Stimulated activated effector memory CD8-positive, alpha-beta T cell treated with anti-CD3 and anti-CD28 coated beads, Interleukin-12 subunit alpha, Interleukin-12 subunit beta, amount 100 ng/mL, for 72 hours (primary cell): ENCODE data around the gene SLC27A3.

Experiments used
- ATAC-seq: fragments of 150-1000 bp; cut with Tn5 transposase; 2 replicates; pipeline ENCODE4 v1.10.0; 2021
- DNase-seq, 2 donors: peaks; one replicate each; pipeline ENCODE4 v3.0.0; 2021 to 2022; ENCODE audit warnings: low spot score in 2 of 2
- H3K27ac Mint-ChIP-seq: one replicate; pipeline ENCODE4 v1.8.0; 2022; ENCODE audit warnings: mild to moderate bottlenecking, mixed read lengths
- H3K36me3 Mint-ChIP-seq: one replicate; pipeline ENCODE4 v1.8.0; 2022; ENCODE audit warnings: mild to moderate bottlenecking, mixed read lengths
- H3K4me1 Mint-ChIP-seq: one replicate; pipeline ENCODE4 v1.8.0; 2022; ENCODE audit warnings: mixed read lengths
- H3K4me3 Mint-ChIP-seq: one replicate; pipeline ENCODE4 v1.8.0; 2022; ENCODE audit warnings: mild to moderate bottlenecking, mixed read lengths
- H3K9me3 Mint-ChIP-seq: one replicate; pipeline ENCODE4 v1.8.0; 2022; ENCODE audit warnings: mixed read lengths

SLC27A3 gene, protein sequence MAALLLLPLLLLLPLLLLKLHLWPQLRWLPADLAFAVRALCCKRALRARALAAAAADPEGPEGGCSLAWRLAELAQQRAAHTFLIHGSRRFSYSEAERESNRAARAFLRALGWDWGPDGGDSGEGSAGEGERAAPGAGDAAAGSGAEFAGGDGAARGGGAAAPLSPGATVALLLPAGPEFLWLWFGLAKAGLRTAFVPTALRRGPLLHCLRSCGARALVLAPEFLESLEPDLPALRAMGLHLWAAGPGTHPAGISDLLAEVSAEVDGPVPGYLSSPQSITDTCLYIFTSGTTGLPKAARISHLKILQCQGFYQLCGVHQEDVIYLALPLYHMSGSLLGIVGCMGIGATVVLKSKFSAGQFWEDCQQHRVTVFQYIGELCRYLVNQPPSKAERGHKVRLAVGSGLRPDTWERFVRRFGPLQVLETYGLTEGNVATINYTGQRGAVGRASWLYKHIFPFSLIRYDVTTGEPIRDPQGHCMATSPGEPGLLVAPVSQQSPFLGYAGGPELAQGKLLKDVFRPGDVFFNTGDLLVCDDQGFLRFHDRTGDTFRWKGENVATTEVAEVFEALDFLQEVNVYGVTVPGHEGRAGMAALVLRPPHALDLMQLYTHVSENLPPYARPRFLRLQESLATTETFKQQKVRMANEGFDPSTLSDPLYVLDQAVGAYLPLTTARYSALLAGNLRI

DNA sequence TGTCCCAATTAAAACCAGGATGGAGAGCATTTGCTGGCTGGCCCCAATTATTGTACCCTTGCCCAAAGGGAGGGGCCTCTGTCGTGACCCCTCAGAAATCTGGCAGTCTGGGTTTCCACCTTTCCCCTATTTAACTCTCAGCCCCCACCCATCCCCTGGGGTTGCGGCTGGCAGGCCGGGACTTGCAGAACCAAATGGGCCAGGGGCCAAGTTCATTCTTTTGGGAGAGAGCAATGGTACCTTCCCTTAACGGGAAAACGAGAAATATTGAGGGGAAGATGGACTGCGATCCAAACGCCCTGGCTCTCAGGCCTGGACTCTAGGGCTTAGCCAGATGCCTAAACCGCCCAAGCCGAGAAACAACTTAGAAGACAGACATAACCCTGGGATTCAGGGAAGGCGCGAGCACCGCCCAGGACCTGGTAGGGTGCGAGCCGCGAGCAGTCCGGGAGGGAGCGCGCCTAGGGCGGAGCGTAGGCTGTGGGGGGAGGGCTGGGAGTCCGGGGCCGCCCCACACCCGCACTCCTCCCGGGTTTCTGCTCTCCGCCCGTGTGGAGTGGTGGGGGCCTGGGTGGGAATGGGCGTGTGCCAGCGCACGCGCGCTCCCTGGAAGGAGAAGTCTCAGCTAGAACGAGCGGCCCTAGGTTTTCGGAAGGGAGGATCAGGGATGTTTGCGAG, at the start of gene SLC27A3:
Gene SLC27A3, plus strand, starts transcription at position 628 of the 678 bp plus-strand sequence. CDS start 91 bp downstream, outside the sequence.
- Mint-ChIP-seq H3K36me3 (peaks cover 26% of the 10 kb centered on the region), H3K4me1 (peaks cover 49% of the 10 kb centered on the region)
- DNase-seq, result no peak

DNA sequence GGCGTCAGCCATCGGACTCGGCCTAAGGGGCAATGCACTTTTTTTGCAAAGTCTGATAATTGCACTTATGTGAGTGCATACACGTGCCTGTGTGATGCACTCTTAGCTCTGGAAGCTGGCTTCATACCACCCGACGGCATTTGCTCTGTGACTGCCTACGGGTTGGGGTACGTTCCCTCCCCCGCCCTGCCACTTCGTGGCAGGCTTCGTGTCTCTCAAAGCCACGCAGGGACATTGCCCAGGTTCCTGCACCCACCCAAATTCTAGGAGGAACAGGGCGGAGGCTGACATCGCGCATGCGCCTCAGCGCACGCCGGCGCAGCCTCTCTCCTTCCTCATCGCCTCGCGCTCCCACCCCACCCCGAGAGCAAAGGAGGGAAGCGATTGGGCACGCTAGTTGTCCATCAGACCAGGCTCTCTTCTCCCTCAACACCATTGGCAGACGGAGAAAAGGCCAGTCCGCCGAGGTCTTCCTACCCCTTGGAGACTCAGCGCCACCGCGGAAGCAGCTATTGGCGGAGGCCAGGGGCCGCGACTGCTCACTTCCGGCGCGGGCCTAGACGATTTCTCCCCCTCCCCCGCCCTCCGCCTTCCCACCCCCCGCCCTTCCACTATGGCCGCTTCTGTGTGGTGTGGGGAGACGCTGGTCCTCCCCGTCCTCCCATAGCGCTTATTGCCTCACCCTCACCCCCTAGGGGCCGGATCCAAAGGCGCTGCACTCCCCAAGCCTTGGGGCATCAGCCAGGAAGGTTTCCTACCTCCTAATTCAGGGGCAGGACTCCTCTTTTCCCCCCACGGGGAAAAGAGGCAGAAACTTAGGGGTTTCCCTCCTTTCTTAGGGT, 47.5 kb upstream of the SLC27A3 start, which contains the start of gene INTS3:
Gene INTS3, plus strand, starts transcription at position 588 of the 842 bp plus-strand sequence. CDS start 585 bp downstream, outside the sequence.
- peaks cover 31% of the 10 kb centered on the region for H3K4me1 Mint-ChIP-seq
- peak within 1 kb of the TSS; percentile 93 for H3K4me3 Mint-ChIP-seq
- no peaks in the 10 kb centered on the region for H3K9me3 Mint-ChIP-seq
- peak; percentile 99 for ATAC-seq
- H3K27ac Mint-ChIP-seq, result peak within 1 kb of the TSS; percentile 98
- H3K36me3 Mint-ChIP-seq, result peaks cover 29% of the 10 kb centered on the region
- DNase-seq, result peak; percentile 88 to 99

More for the DNA sequence above, at the start of gene SLC27A3:
- ATAC-seq, result peak; percentile 52
- Mint-ChIP-seq H3K27ac (peak within 1 kb of the TSS; percentile 70), H3K4me3 (peak within 1 kb of the TSS; percentile 76), H3K9me3 (no peaks in the 10 kb centered on the region)

DNA sequence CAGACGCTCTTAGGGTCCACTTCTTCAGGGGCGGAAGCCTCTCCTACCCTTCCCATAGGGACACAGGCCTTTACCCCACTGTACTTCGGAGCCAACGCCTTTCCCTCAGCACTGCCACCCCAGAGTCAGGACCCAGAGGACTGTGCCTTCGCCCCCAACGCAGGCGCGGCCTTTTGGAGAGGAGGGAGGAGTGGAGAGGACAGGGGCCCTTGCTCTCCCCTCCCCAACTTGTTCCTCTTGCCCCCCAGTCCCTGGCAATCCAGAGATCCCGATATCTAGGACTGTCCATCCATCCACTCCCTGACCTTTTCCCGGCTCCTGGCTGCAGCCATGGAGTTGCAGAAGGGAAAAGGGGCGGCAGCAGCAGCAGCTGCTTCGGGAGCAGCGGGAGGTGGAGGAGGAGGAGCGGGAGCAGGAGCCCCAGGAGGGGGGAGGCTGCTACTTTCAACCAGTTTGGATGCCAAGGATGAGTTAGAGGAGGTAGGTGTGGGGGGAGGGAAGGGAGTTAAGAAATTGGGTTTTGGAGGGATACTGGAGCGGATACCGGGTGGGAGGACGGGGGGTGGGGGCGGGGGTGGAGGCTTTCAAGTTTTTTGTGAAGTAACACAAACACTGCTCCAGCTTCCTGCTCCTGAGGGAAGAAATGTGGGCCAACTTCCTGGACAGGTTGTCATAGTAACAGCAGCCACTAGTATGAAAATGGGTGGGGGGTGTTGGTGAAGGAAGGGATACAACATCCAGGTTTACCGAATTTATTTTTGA, 46.7 kb upstream of the SLC27A3 start:
- no peaks in the 10 kb centered on the region for H3K9me3 Mint-ChIP-seq
- peak overlapping the region; percentile 98 for H3K27ac Mint-ChIP-seq
- peak; percentile 17 for ATAC-seq
- H3K4me3 Mint-ChIP-seq, result peak overlapping the region; percentile 93
- DNase-seq, result peak in 1 of 2 donors; percentile 3
- H3K4me1 Mint-ChIP-seq, result peaks cover 31% of the 10 kb centered on the region
- peaks cover 37% of the 10 kb centered on the region for H3K36me3 Mint-ChIP-seq

DNA sequence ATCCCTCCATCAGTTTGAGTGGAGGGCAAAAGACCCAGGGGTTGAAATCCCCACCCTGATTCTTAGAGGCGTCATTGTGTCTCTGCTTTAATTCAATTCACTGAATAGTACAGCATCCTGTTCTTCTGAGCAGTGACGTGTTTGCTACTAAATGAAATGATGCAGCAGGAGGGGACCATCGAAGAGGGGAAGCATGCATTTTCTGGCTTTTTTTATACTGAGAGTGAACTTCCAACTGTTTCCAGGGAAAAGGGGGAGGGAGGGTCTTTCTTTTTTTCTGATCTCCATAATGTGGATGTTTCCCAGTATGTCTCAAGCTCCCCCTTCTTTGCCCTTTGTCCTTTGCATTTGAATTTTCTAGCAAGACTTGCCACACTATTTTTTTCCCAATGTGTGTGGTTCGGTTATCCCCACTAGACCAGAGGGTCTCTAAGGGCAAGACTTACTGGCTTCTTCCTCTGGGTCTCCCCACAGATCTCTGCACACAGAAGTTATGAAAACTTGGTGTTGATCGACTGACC, 44.7 kb upstream of the SLC27A3 start:
- peak overlapping the region; percentile 74 for H3K27ac Mint-ChIP-seq
- H3K36me3 Mint-ChIP-seq, result peaks cover 41% of the 10 kb centered on the region
- ATAC-seq (no peak), DNase-seq (no peak)
- H3K9me3 Mint-ChIP-seq, result no peaks in the 10 kb centered on the region
- H3K4me3 Mint-ChIP-seq, result no peak overlapping the region
- H3K4me1 Mint-ChIP-seq, result peaks cover 31% of the 10 kb centered on the region

DNA sequence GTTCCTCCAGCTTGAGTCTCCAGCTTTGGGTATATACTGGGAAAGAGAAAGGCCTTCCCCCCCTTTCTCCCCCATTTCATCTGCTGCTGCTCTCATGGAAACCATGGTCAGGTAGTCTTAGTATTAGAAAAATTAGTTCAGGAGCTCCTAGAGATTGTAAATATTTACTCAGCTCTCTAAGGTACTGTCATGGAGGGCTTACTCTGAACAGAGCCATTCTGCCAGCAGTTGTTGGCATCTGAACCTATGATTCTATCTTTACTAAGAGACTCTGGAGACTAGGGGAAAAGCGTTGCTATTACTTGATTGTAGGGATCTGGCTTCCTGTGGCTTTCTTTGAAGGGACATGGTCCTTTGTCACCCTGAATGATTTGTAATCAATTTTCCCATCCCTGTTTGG, 41.2 kb upstream of the SLC27A3 start:
- peak overlapping the region; percentile 32 for H3K27ac Mint-ChIP-seq
- H3K9me3 Mint-ChIP-seq, result no peaks in the 10 kb centered on the region
- H3K36me3 Mint-ChIP-seq, result peaks cover 43% of the 10 kb centered on the region
- ATAC-seq (no peak), DNase-seq (no peak)
- H3K4me3 Mint-ChIP-seq, result no peak overlapping the region
- H3K4me1 Mint-ChIP-seq, result peaks cover 23% of the 10 kb centered on the region

DNA sequence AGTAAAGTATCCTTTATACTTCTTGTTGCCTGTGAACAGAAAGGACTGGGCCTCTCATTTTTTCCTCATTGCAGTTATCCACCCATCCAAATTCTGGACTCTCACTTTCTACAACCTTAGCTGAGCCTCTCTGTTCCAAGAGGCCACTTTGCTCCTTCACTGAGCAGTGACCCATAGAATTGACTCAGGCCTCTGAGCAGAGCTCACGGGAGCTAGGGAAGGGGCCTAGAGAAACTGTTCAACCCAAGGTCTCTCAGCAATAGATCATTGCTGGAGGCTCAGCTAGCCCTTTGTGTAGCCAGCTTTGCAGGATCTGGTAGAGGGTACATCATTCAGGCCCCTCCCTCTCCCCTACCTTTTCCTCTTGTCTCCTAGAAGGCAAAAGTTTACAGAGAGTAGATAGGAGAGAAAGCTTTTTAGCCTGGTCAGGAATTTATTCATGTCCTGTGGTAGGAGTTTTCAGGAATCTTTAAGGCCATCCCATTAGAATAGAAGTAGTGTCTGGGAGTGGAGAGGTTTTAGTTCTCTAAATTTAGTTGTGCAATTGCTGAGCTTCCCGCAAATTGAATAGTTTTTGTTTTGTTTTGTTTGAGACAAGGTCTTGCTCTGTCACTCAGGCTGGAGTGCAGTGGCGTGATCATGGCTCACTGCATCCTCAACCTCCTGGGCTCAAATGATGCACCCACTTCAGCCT, 40.7 kb upstream of the SLC27A3 start:
- no peak overlapping the region for H3K4me3 Mint-ChIP-seq
- no peak overlapping the region for H3K27ac Mint-ChIP-seq
- peaks cover 17% of the 10 kb centered on the region for H3K4me1 Mint-ChIP-seq
- H3K36me3 Mint-ChIP-seq, result peaks cover 45% of the 10 kb centered on the region
- no peaks in the 10 kb centered on the region for H3K9me3 Mint-ChIP-seq
- DNase-seq (no peak), ATAC-seq (no peak)

DNA sequence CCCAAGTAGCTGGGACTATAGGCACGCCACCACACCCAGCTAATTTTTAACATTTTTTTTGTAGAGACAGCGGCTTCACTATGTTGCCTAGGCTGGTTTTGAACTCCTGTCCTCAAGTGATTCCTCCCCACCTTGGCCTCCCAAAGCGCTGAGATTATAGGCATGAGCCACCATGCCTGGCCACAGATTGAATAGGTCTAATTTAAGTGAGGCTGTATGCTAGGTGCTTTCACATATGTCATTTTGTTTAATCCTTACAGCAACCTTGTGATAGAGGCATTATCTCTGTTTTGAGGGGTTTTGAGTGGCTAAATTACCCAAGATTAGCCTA, 40.2 kb upstream of the SLC27A3 start:
- no peak overlapping the region for H3K4me3 Mint-ChIP-seq
- no peak overlapping the region for H3K27ac Mint-ChIP-seq
- peaks cover 45% of the 10 kb centered on the region for H3K36me3 Mint-ChIP-seq

DNA sequence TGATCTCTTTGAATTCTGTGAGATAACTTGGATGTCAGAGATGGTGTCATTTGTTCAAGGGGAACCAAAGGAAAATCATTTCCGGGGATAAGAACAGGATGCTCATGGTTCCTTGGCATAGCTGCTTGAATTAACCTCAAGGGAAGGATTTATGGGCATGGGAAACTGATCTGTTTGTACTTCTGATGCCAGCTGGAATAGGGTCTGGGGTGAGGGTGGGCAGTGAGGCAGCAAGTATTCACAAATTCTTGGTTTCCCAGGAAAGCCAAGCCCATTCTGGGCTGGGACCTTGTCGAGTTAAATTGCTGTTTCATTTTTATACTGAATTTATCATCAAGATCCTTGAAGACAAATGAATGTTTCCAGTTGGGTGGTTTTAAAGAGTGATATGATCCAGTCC, 33.2 kb upstream of the SLC27A3 start:
- peaks cover 68% of the 10 kb centered on the region for H3K36me3 Mint-ChIP-seq
- H3K9me3 Mint-ChIP-seq, result no peaks in the 10 kb centered on the region
- H3K4me1 Mint-ChIP-seq, result peaks cover 25% of the 10 kb centered on the region
- ATAC-seq, result no peak
- DNase-seq, result no peak
- H3K27ac Mint-ChIP-seq, result peak overlapping the region; percentile 23
- no peak overlapping the region for H3K4me3 Mint-ChIP-seq

More for the DNA sequence above, 40.2 kb upstream of the SLC27A3 start:
- peaks cover 12% of the 10 kb centered on the region for H3K4me1 Mint-ChIP-seq
- ATAC-seq (no peak), DNase-seq (no peak)
- no peaks in the 10 kb centered on the region for H3K9me3 Mint-ChIP-seq

DNA sequence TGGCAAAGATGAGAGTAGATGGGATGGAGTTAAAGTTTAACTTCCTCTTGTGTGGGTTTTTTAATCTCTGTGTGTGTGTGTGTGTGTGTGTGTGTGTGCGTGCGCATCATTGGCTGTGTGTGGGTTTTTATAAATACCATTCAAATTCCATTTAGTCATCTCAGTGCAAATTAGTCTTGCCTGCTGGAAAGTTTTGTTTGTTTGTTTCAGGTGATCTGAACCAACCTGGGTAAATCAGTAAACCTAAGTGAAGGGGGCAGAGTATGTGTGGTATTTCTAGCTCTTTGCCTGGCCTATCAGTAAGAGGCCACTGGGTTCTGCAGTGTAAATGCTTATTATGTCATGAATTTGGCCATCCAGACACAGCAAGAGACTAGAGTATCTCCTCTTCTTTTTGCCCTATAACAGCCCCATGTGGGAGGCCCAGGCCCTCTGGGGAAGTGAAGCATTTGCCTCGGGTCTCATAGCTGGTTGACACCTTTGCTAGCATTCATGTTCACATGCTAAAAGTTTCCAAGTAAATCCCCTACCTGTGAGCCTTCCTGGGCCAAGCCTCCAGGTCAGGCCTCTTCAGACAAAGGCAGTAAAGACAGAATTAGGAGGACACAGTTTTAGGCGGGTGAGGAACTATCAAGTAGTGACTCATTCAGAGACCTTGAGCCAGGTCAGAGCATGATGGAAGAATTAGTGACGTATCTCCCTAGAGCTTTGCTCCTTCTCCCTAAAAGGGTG, 32.6 kb upstream of the SLC27A3 start:
- peak; percentile 45 for ATAC-seq
- Mint-ChIP-seq H3K4me1 (peaks cover 25% of the 10 kb centered on the region), H3K27ac (peak overlapping the region; percentile 23), H3K4me3 (no peak overlapping the region), H3K36me3 (peaks cover 71% of the 10 kb centered on the region), H3K9me3 (no peaks in the 10 kb centered on the region)
- DNase-seq, result no peak

DNA sequence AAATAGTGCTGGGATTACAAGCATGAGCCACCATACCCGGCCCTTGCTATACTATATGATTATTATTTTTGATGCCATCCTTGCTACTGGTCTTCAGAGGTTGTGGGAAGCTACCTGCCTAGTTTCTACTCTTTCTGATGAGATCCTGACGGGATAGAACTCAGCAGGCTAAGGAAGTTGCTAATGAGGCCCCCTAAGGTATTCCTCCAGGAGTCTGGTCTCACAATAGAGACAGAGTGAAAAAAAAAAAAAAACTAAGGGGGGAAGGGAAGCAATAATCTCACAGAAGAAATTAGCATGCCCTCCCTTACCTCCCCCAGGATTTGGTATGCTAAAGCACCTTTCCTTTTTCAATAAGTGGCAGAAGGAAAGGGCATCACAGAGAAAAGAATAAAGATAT, 29.8 kb upstream of the SLC27A3 start:
- Mint-ChIP-seq H3K36me3 (peaks cover 86% of the 10 kb centered on the region), H3K4me1 (peaks cover 32% of the 10 kb centered on the region), H3K27ac (no peak overlapping the region), H3K4me3 (no peak overlapping the region), H3K9me3 (no peaks in the 10 kb centered on the region)
- no peak for DNase-seq
- ATAC-seq, result no peak

DNA sequence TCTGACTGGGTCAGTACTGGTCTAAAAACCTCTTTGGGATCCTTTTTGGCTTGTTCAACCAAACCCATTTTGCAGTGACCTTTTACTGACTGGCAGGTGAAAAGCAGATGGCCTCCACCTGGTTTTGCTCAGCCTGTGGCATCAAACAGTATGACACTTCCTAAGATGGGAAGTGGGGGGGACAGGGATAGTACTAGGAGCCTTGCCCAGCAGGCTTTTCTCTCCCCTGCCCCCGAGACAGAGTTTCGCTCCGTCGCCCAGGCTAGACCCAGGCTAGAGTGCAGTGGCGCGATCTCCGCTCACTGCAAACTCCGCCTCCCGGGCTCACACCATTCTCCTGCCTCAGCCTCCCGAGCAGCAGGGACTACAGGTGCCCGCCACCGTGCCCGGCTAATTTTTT, 29.0 kb upstream of the SLC27A3 start:
- Mint-ChIP-seq H3K4me1 (peaks cover 31% of the 10 kb centered on the region), H3K27ac (no peak overlapping the region), H3K9me3 (no peaks in the 10 kb centered on the region), H3K36me3 (peaks cover 86% of the 10 kb centered on the region), H3K4me3 (no peak overlapping the region)
- DNase-seq (no peak), ATAC-seq (no peak)

DNA sequence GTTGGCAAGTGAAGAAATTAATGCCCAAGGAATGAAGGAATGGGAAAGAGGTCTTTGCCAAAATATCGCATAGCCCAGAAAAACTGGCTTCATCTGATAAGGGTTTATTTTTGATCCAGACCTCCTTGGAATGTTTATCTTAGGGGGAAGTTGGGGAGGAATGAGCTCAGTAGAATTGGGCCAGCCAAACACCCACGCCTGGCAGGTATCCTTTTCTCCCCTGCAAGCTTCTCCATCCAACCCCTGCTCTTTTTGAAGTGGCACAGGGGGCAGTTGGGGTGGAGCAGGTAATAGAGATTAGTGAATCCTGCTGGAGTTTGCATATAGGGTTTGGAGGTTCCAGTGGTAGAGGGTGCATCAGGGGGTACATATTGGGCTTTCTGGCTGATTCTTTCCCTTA, 26.3 kb upstream of the SLC27A3 start:
- Mint-ChIP-seq H3K36me3 (peaks cover 94% of the 10 kb centered on the region), H3K4me3 (no peak overlapping the region), H3K27ac (no peak overlapping the region)

DNA sequence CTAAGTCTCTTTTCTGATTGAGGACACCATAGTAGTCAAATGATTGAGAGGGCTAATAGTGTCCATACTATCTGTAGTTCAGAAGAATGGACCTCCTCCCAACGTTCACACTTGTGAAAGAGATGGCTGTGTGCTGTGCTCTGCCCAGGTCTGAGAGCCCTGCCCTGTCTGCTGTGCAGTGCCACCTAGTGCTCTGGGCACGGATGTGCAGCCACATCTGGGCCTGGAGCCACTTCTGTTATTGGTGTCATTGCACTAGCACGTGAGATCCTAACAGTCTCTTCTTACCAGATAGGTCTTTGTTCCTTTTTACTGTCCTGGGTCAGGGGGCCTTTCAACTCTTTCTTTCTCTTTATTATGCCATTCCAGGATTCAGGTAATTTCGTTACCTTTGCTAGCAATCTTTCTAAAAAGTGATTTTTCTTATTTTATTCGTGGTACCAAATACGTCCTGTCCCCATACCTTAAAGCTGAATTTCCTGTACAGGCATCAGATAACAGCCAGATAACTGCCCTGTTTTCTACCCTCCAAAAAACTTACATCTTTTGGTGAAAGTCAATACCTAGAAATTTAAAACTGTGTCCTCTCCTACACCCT, 25.7 kb upstream of the SLC27A3 start:
- ATAC-seq, result peak; percentile 99
- Mint-ChIP-seq H3K9me3 (no peaks in the 10 kb centered on the region), H3K36me3 (peaks cover 94% of the 10 kb centered on the region), H3K27ac (no peak overlapping the region), H3K4me3 (no peak overlapping the region), H3K4me1 (peaks cover 7% of the 10 kb centered on the region)
- DNase-seq, result peak; percentile 70 to 85

More for the DNA sequence above, 26.3 kb upstream of the SLC27A3 start:
- no peak for DNase-seq
- no peak for ATAC-seq
- peaks cover 7% of the 10 kb centered on the region for H3K4me1 Mint-ChIP-seq
- H3K9me3 Mint-ChIP-seq, result no peaks in the 10 kb centered on the region
